Testis (tissue), 2 donors: ENCODE results near the gene PLEKHA1.

Source experiments
- CTCF ChIP-seq, 3 experiments: fragments of 450-650 bp in 2 of 3; fragments of 200-600 bp in 1 of 3; sonication (generic) in 1 of 3; IDR thresholded peaks; one replicate each; pipeline ENCODE4 v1.5.1; 2016 to 2019; ENCODE audit warnings: antibody characterized with exemption in 3 of 3, mild to moderate bottlenecking in 2 of 3, moderate library complexity in 1 of 3
- POLR2A ChIP-seq: fragments of 450-650 bp; IDR thresholded peaks from one replicate; pipeline ENCODE4 v1.6.1; 2017; ENCODE audit warnings: antibody characterized with exemption, mild to moderate bottlenecking, moderate library complexity

GRCh38 chr10:122448600-122448999 is 74.1 kb downstream of the PLEKHA1 start:
- no peak for TF ChIP-seq POLR2A
- TF ChIP-seq CTCF (IDR thresholded peaks at IDR 0.05), result no peak
